AG09319 (cell line): ENCODE data around the gene KTN1.

Experiments
- DNase-seq: peaks from one replicate; pipeline ENCODE4 v3.0.0-alpha.2; 2010; ENCODE audit warnings: low read depth; ENCODE audit errors: extremely low read depth
- TF ChIP-seq, protein P1 (sequence below): IDR thresholded peaks from 2 replicates; pipeline ENCODE4 v1.5.1; 2011; ENCODE audit warnings: low read depth, mild to moderate bottlenecking, inconsistent platforms, low read length, moderate library complexity

KTN1 gene

DNA sequence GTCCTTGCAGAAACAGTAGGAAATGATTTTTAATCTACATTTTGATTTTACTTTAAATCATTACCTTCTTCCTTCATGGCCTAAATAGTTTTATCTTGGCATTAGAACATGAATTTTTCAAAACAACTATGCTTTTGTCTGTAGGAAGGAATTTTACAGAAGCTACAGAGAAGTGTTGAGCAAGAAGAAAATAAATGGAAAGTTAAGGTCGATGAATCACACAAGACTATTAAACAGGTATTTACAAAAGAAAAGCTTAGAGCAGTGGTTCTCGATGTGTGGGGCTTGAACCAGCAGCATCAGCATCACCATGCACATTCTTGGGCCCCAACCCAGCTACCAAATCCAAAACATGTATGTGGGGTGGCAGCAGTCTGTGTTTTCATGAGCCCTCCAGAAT is 91.6 kb downstream of the KTN1 start:
- TF ChIP-seq, protein P1, sequence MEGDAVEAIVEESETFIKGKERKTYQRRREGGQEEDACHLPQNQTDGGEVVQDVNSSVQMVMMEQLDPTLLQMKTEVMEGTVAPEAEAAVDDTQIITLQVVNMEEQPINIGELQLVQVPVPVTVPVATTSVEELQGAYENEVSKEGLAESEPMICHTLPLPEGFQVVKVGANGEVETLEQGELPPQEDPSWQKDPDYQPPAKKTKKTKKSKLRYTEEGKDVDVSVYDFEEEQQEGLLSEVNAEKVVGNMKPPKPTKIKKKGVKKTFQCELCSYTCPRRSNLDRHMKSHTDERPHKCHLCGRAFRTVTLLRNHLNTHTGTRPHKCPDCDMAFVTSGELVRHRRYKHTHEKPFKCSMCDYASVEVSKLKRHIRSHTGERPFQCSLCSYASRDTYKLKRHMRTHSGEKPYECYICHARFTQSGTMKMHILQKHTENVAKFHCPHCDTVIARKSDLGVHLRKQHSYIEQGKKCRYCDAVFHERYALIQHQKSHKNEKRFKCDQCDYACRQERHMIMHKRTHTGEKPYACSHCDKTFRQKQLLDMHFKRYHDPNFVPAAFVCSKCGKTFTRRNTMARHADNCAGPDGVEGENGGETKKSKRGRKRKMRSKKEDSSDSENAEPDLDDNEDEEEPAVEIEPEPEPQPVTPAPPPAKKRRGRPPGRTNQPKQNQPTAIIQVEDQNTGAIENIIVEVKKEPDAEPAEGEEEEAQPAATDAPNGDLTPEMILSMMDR = no peak
- no peak for DNase-seq

- no peak for DNase-seq
- TF ChIP-seq, protein P1 = no peak
Measured at GRCh38 chr14:55673048-55673447, 93.0 kb downstream of the KTN1 start.

- no peak for DNase-seq
- TF ChIP-seq, protein P1 = no peak
Measured at GRCh38 chr14:55681096-55681495, 101.1 kb downstream of the KTN1 start.

GRCh38 chr14:55684956-55685584 is 105.1 kb downstream of the KTN1 start:
- TF ChIP-seq, protein P1 = no peak
- no peak for DNase-seq

DNA sequence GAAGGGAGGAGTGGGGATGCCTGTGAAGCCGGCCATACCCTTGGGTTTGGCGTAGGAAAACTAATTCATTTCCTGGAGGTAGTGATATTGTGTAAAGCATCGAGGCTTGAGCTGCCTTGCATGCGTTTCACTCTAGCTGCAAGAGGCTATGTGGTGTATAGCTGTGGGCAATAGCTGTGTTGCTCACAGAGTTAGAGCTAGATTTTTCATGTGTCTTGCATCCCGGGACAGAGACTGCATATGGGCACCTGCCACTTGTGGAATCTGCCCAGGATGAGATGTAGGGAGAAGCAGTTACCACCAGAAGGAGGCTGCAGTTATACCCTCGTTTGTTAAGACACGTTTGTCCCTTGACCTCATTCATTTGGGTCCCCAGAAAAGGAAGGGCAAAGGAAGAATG is 106.7 kb downstream of the KTN1 start:
- TF ChIP-seq, protein P1 = no peak
- no peak for DNase-seq

DNA sequence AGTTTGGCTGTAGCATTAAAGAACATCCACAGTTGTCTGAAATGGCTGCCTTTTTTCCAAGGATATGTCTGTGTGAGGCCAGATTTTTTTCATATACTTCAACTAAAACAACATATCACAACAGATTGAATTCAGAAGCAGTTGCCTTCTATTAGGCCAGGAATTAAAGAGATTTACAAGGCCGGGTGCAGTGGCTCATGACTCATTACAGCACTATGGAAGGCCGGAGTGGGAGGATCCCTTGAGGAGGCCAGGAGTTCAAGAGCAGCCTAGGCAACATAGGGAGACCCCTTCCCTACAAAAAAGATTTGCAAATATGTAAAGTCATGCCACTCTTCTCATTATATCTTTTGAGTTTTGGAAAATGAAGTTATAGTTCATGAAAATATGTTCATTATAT is 108.6 kb downstream of the KTN1 start:
- no peak for DNase-seq
- TF ChIP-seq, protein P1 = no peak

GRCh38 chr14:55689981-55690871 is 110.2 kb downstream of the KTN1 start:
- no peak for DNase-seq
- TF ChIP-seq, protein P1 = peak; percentile 0
